ENCODE data around the gene GATAD2B.

Gene GATAD2B

DNA sequence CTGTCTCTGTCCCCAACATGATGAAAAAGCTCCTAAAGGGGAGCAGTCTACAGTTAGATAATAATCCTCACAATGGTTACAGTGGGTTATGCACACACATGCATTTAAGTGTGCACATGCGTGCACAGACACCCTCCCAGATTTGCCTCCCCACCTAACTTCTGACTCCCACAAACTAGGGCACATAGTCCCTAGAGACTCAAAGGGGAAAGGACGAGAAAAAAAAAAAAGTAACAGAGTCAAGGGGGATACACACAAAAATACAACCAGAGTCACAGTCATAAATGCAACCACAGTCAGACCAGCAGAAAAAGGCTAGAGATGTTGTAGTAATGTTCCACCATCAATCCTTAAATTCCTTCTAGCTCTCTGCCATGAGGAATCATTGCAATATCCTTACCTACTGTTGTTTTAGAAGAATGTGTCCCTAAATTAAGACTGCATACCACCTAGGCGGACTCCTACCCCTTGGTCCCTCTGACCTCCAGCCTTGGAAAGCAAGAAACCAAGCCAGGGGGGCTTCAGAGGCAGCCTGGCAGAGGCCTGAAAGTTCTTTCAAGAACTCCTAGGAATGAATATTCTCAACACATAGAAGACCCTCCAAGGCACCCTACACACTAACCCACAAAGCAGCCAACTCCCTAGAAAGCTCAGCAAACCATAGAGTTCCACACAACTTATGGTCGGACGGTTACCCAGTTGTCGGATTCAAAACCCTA is 34.4 kb upstream of the GATAD2B start:
- peaks cover 12% of the 10 kb centered on the region for H3K36me3 ChIP-seq (ENCODE audit: control insufficient read depth, insufficient read depth, low read length)

DNA sequence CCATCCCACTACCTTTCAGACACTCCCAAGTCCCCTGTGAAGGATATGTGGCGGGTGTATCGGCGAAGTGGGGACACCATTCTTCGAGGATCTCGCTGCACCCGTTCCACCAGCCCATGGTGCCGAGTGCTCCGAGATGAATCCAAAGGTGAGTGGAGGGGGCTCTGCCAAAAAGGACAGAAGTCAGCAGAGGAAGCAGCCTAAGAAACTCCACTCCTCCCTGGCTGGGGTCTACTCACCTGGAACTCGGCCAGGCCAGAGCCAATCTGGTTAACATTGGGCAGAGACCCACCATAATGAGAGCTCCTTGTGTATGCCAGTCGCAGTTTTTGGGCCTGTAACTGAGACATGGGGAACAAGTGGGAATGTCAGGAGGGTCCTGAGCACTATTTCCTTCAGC is 32.1 kb upstream of the GATAD2B start:
- Histone ChIP-seq H3K79me2 (ENCODE audit: control insufficient read depth, insufficient read depth, low read length) (peaks cover 41% of the 10 kb centered on the region), H4K8ac (ENCODE audit: low read depth, low read length) (no peak overlapping the region), H2BK15ac (replicated peaks; ENCODE audit: low read depth) (no peak overlapping the region), H4K5ac (ENCODE audit: low read length) (no peak overlapping the region), H3K23ac (ENCODE audit: low read length) (no peak overlapping the region), H3K4me2 (ENCODE audit: low read length) (no peak overlapping the region), H3K4ac (ENCODE audit: low read depth, low read length) (no peak overlapping the region), H3K27ac (ENCODE audit: low read depth, low read length) (no peak overlapping the region), H3K18ac (ENCODE audit: low read length) (no peak overlapping the region), H3K27me3 (ENCODE audit: insufficient read depth, low read length, poor library complexity) (no peaks in the 10 kb centered on the region), H3K4me3 (ENCODE audit: low read length) (no peak overlapping the region), H3K56ac (ENCODE audit: low read length) (no peak overlapping the region), H3K36me3 (ENCODE audit: control insufficient read depth, insufficient read depth, low read length) (peaks cover 11% of the 10 kb centered on the region), H3K79me1 (ENCODE audit: low read length) (peaks cover 33% of the 10 kb centered on the region), H2BK5ac (ENCODE audit: low read length) (no peak overlapping the region), H3K9ac (ENCODE audit: low read length) (no peak overlapping the region), H3K4me1 (ENCODE audit: control insufficient read depth, low read depth, low read length) (peaks cover 6% of the 10 kb centered on the region), H2AK5ac (ENCODE audit: low read length) (no peak overlapping the region), H2BK120ac (ENCODE audit: low read depth, low read length) (no peak overlapping the region)
- WGBS (ENCODE audit: extremely low coverage, insufficient coverage, low lambda C conversion rate), result no CpG with 5 or more reads among the region's 10 CpGs
- DNase-seq, result no peak

More for the DNA sequence above, 34.4 kb upstream of the GATAD2B start:
- Histone ChIP-seq H3K4me1 (ENCODE audit: control insufficient read depth, low read depth, low read length) (peaks cover 9% of the 10 kb centered on the region), H3K4me3 (ENCODE audit: low read length) (peak overlapping the region; percentile 95), H3K27ac (ENCODE audit: low read depth, low read length) (no peak overlapping the region), H3K9ac (ENCODE audit: low read length) (peak overlapping the region; percentile 88), H3K4me2 (ENCODE audit: low read length) (peak overlapping the region; percentile 90), H3K79me1 (ENCODE audit: low read length) (peaks cover 39% of the 10 kb centered on the region), H2BK5ac (ENCODE audit: low read length) (no peak overlapping the region), H3K18ac (ENCODE audit: low read length) (no peak overlapping the region), H3K23ac (ENCODE audit: low read length) (peak overlapping the region; percentile 7), H3K27me3 (ENCODE audit: insufficient read depth, low read length, poor library complexity) (no peaks in the 10 kb centered on the region), H3K56ac (ENCODE audit: low read length) (peak overlapping the region; percentile 96), H2BK120ac (ENCODE audit: low read depth, low read length) (no peak overlapping the region), H4K8ac (ENCODE audit: low read depth, low read length) (no peak overlapping the region), H3K4ac (ENCODE audit: low read depth, low read length) (no peak overlapping the region), H4K5ac (ENCODE audit: low read length) (no peak overlapping the region), H3K79me2 (ENCODE audit: control insufficient read depth, insufficient read depth, low read length) (peaks cover 58% of the 10 kb centered on the region), H2AK5ac (ENCODE audit: low read length) (no peak overlapping the region), H2BK15ac (replicated peaks; ENCODE audit: low read depth) (no peak overlapping the region)
- DNase-seq, result no peak
- no CpG with 5 or more reads among the region's 6 CpGs for WGBS (ENCODE audit: extremely low coverage, insufficient coverage, low lambda C conversion rate)

DNA sequence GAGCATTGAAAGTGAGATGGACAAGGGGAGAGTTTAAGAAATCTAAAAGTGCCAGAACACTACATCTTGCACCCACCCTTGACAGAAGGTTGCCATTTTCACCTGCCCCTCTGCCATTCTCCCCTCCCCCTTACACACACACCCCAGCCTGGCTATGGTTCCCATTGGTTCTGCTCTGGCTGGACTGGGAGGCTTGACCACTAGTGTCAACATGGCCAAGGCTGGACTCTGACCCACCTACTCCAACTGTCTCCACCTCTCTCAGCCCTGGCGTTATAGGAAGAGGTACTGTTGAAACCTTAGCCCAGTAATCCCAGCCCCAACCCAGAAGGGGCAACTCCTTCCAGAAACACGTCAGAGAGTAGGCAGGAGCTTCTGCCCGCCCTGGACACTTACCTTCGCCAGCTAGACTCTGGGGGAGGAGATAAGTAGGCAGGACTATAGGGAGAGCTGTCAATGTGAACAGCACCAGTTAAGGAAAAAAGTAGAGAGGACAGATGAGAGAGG is 31.1 kb upstream of the GATAD2B start:
- Histone ChIP-seq H4K8ac (ENCODE audit: low read depth, low read length) (no peak overlapping the region), H3K23ac (ENCODE audit: low read length) (no peak overlapping the region), H3K27ac (ENCODE audit: low read depth, low read length) (no peak overlapping the region), H2BK15ac (replicated peaks; ENCODE audit: low read depth) (no peak overlapping the region), H2BK120ac (ENCODE audit: low read depth, low read length) (no peak overlapping the region), H4K5ac (ENCODE audit: low read length) (no peak overlapping the region), H3K79me2 (ENCODE audit: control insufficient read depth, insufficient read depth, low read length) (peaks cover 41% of the 10 kb centered on the region), H3K56ac (ENCODE audit: low read length) (no peak overlapping the region), H3K9ac (ENCODE audit: low read length) (no peak overlapping the region), H2BK5ac (ENCODE audit: low read length) (no peak overlapping the region), H3K4me2 (ENCODE audit: low read length) (no peak overlapping the region), H3K18ac (ENCODE audit: low read length) (no peak overlapping the region), H3K4me3 (ENCODE audit: low read length) (no peak overlapping the region), H3K79me1 (ENCODE audit: low read length) (peaks cover 32% of the 10 kb centered on the region), H3K4me1 (ENCODE audit: control insufficient read depth, low read depth, low read length) (peaks cover 6% of the 10 kb centered on the region), H3K4ac (ENCODE audit: low read depth, low read length) (no peak overlapping the region), H2AK5ac (ENCODE audit: low read length) (no peak overlapping the region), H3K27me3 (ENCODE audit: insufficient read depth, low read length, poor library complexity) (no peaks in the 10 kb centered on the region), H3K36me3 (ENCODE audit: control insufficient read depth, insufficient read depth, low read length) (peaks cover 12% of the 10 kb centered on the region)
- WGBS (ENCODE audit: extremely low coverage, insufficient coverage, low lambda C conversion rate), result no CpG with 5 or more reads among the region's 4 CpGs
- no peak for DNase-seq

DNA sequence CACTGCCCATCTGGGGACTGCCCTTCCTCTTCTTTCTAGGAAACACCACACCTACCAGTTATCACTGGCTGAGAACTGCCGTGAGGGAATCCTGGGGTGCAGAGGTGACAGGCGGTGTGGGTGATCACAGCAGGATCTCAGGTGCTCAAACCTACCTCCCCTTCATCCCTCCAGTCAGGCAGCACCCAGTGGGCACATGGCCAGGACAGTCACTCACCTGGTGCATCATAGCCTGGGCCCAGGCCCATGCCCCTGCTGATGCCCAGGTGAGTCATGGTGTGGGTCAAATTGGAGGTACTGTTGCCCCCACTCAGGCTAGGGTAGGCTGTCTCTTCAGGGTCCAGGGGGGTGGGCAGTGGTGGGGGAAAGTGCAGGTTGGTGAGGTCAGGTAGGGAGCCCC is 29.0 kb upstream of the GATAD2B start:
- WGBS (ENCODE audit: extremely low coverage, insufficient coverage, low lambda C conversion rate), result no CpG with 5 or more reads among the region's 2 CpGs
- no peaks in the 10 kb centered on the region for H3K27me3 ChIP-seq (ENCODE audit: insufficient read depth, low read length, poor library complexity)

DNA sequence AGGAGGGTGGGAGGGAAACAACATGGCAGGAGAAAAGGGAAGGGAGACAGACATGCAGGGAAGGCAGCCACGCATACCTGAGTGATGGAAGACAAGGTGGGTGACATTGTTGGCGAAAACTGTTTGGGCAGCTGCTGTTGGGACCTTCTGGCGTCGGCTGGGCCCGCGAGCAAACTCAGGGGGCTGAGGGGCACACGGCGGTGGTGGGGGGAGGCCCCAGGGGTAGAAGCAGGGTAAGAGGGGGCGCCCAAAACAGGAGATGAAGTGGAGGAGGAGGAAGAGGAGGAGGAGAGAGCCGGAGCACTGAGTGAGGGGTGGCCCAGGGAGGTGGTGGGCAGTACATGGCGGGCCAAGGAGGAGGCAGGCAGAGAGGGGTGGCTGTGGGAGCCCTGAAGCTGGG is 28.4 kb upstream of the GATAD2B start:
- DNase-seq, result no peak
- Histone ChIP-seq H2BK5ac (ENCODE audit: low read length) (no peak overlapping the region), H3K4me1 (ENCODE audit: control insufficient read depth, low read depth, low read length) (no peaks in the 10 kb centered on the region), H3K56ac (ENCODE audit: low read length) (no peak overlapping the region), H3K27ac (ENCODE audit: low read depth, low read length) (no peak overlapping the region), H3K23ac (ENCODE audit: low read length) (no peak overlapping the region), H3K27me3 (ENCODE audit: insufficient read depth, low read length, poor library complexity) (no peaks in the 10 kb centered on the region), H3K4me2 (ENCODE audit: low read length) (no peak overlapping the region), H2AK5ac (ENCODE audit: low read length) (no peak overlapping the region), H3K79me2 (ENCODE audit: control insufficient read depth, insufficient read depth, low read length) (peaks cover 23% of the 10 kb centered on the region), H3K9ac (ENCODE audit: low read length) (no peak overlapping the region), H2BK15ac (replicated peaks; ENCODE audit: low read depth) (no peak overlapping the region), H2BK120ac (ENCODE audit: low read depth, low read length) (no peak overlapping the region), H4K5ac (ENCODE audit: low read length) (no peak overlapping the region), H4K8ac (ENCODE audit: low read depth, low read length) (no peak overlapping the region), H3K36me3 (ENCODE audit: control insufficient read depth, insufficient read depth, low read length) (peaks cover 16% of the 10 kb centered on the region), H3K4me3 (ENCODE audit: low read length) (no peak overlapping the region), H3K79me1 (ENCODE audit: low read length) (peaks cover 21% of the 10 kb centered on the region), H3K18ac (ENCODE audit: low read length) (no peak overlapping the region), H3K4ac (ENCODE audit: low read depth, low read length) (no peak overlapping the region)
- WGBS (ENCODE audit: extremely low coverage, insufficient coverage, low lambda C conversion rate), result no CpG with 5 or more reads among the region's 11 CpGs

More for the DNA sequence above, 29.0 kb upstream of the GATAD2B start:
- no peak overlapping the region for H3K4me3 ChIP-seq (ENCODE audit: low read length)
- no peak overlapping the region for H2BK15ac ChIP-seq (replicated peaks; ENCODE audit: low read depth)
- H3K27ac ChIP-seq (ENCODE audit: low read depth, low read length), result no peak overlapping the region
- H3K9ac ChIP-seq (ENCODE audit: low read length), result no peak overlapping the region
- no peak overlapping the region for H3K18ac ChIP-seq (ENCODE audit: low read length)
- no peak overlapping the region for H3K4ac ChIP-seq (ENCODE audit: low read depth, low read length)
- H2BK120ac ChIP-seq (ENCODE audit: low read depth, low read length), result no peak overlapping the region
- H3K4me2 ChIP-seq (ENCODE audit: low read length), result no peak overlapping the region
- peaks cover 3% of the 10 kb centered on the region for H3K4me1 ChIP-seq (ENCODE audit: control insufficient read depth, low read depth, low read length)
- no peak for DNase-seq
- H2AK5ac ChIP-seq (ENCODE audit: low read length), result no peak overlapping the region
- H3K23ac ChIP-seq (ENCODE audit: low read length), result no peak overlapping the region
- H2BK5ac ChIP-seq (ENCODE audit: low read length), result no peak overlapping the region
- no peak overlapping the region for H4K8ac ChIP-seq (ENCODE audit: low read depth, low read length)
- peaks cover 16% of the 10 kb centered on the region for H3K36me3 ChIP-seq (ENCODE audit: control insufficient read depth, insufficient read depth, low read length)
- no peak overlapping the region for H4K5ac ChIP-seq (ENCODE audit: low read length)
- peaks cover 29% of the 10 kb centered on the region for H3K79me2 ChIP-seq (ENCODE audit: control insufficient read depth, insufficient read depth, low read length)
- no peak overlapping the region for H3K56ac ChIP-seq (ENCODE audit: low read length)
- H3K79me1 ChIP-seq (ENCODE audit: low read length), result peaks cover 24% of the 10 kb centered on the region

All from mesendoderm (in vitro differentiated cells).